ENCODE data around the gene RNF11. TPM values are rescaled to one million over a fixed set of nuclear protein-coding genes. Genes with fewer than 3 reads are reported as not detected.
"Not testable (repeated sequence)": the region's sequence is repeated elsewhere in the genome, so short reads cannot be mapped to it uniquely, and the experiment has no call there.

RNF11 gene
- total RNA-seq, 4 donors from 2014 or later = 73.4 to 92.6 (median 78.2) TPM

GRCh38 chr1:51230501-51231078 is 5.5 kb upstream of the RNF11 start:
- no peak for TF ChIP-seq CTCF (IDR thresholded peaks at IDR 0.05)
- DNase-seq (ENCODE audit: low spot score) (no peak), ATAC-seq (ENCODE audit: low FRiP score) (no peak)

GRCh38 chr1:51231120-51231519 is 5.0 kb upstream of the RNF11 start:
- DNase-seq (ENCODE audit: low spot score) (no peak), ATAC-seq (ENCODE audit: low FRiP score) (no peak)
- TF ChIP-seq CTCF (IDR thresholded peaks at IDR 0.05) = no peak

- ATAC-seq (ENCODE audit: low FRiP score) (no peak), DNase-seq (ENCODE audit: low spot score) (no peak)
- TF ChIP-seq CTCF (IDR thresholded peaks at IDR 0.05) = no peak
Measured at GRCh38 chr1:51231896-51232295, 4.2 kb upstream of the RNF11 start.

- DNase-seq (ENCODE audit: low spot score); ATAC-seq (ENCODE audit: low FRiP score): not testable (repeated sequence)
Measured at GRCh38 chr1:51234236-51234635, 1.8 kb upstream of the RNF11 start.

GRCh38 chr1:51234721-51235425 is 1.2 kb upstream of the RNF11 start:
- TF ChIP-seq CTCF (IDR thresholded peaks at IDR 0.05) = no peak
- ATAC-seq (ENCODE audit: low FRiP score) (no peak), DNase-seq (ENCODE audit: low spot score) (peak; percentile 49)

GRCh38 chr1:51236531-51237350 is 668 bp downstream of the RNF11 start:
- no peak for TF ChIP-seq CTCF (IDR thresholded peaks at IDR 0.05)
- peak; percentile 41 for ATAC-seq (ENCODE audit: low FRiP score)
- no peak for DNase-seq (ENCODE audit: low spot score)

GRCh38 chr1:51237351-51238033 is 1.4 kb downstream of the RNF11 start:
- ATAC-seq (ENCODE audit: low FRiP score) (no peak), DNase-seq (ENCODE audit: low spot score) (no peak)
- no peak for TF ChIP-seq CTCF (IDR thresholded peaks at IDR 0.05)
